GM12878 (cell line): ENCODE data around the gene TGFB3. TPM values are rescaled to one million over a fixed set of nuclear protein-coding genes. Genes with fewer than 3 reads are reported as not detected.

Source experiments
- ATAC-seq: fragments of 200-7000 bp; cut with Tn5 transposase; 3 replicates; pipeline ENCODE4 v1.9.1; 2020; ENCODE audit warnings: mild to moderate bottlenecking, moderate library complexity
- BruUV-seq: library from RNA; stranded (reverse); fragments of 400-500 nt; replicated peaks from 2 replicates; lab custom pipeline; 2021; lab: Mats Ljungman, UMichigan
- CTCF ChIA-PET: fragments of 300-600 bp; sonication (Branson Sonifier 250); formaldehyde crosslinking; extraction: SDS; loops from one replicate; lab custom pipeline; 2021; ENCODE audit warnings: inconsistent platforms; lab: Yijun Ruan, JAX
- POLR2A ChIA-PET: fragments of 350-600 bp; formaldehyde crosslinking; extraction: SDS; loops from one replicate; lab custom pipeline; 2021; ENCODE audit warnings: inconsistent platforms; lab: Charles Lee
- RAD21 ChIA-PET: fragments of 300-600 bp; sonication (Branson Sonifier 250); formaldehyde crosslinking; loops from one replicate; lab custom pipeline; 2023; ENCODE audit warnings: antibody characterized with exemption; ENCODE audit not compliant: unreplicated experiment; lab: Charles Lee
- SMC1A ChIA-PET: fragments of 300-600 bp; sonication (Branson Sonifier 250); formaldehyde crosslinking; loops from one replicate; lab custom pipeline; 2023; ENCODE audit not compliant: unreplicated experiment, uncharacterized antibody; lab: Charles Lee
- DNase-seq: peaks from one replicate; pipeline ENCODE4 v3.0.0-alpha.2; 2011; ENCODE audit warnings: low read depth, low spot score
- FAIRE-seq: peaks from 3 replicates; lab custom pipeline; 2011; peaks lifted over from hg19 to GRCh38; lab: Jason Lieb, UNC
- H2AFZ ChIP-seq: 2 replicates; pipeline ENCODE4 v1.6.0; 2011; ENCODE audit warnings: low read depth, low read length, control low read depth; ENCODE audit not compliant: control insufficient read depth
- H3K27ac ChIP-seq: 2 replicates; pipeline ENCODE4 v1.5.1; 2011; ENCODE audit warnings: control low read depth; ENCODE audit not compliant: control insufficient read depth, insufficient read depth
- H3K27me3 ChIP-seq, 2 experiments: replicated peaks in 1 of 2; 2 replicates each; pipeline versions ENCODE4 v1.6.0 to v1.6.1; 2011; ENCODE audit warnings: low read length in 1 of 2; ENCODE audit not compliant: control insufficient read depth in 2 of 2, insufficient read depth in 2 of 2
- H3K36me3 ChIP-seq, 2 experiments: 2 replicates each; pipeline ENCODE4 v1.5.1; 2011; ENCODE audit warnings: low read length in 1 of 2; ENCODE audit not compliant: control insufficient read depth in 2 of 2, insufficient read depth in 2 of 2
- H3K4me1 ChIP-seq: 2 replicates; pipeline ENCODE4 v1.6.1; 2011; ENCODE audit warnings: mild to moderate bottlenecking, low read length, moderate library complexity, mixed read lengths; ENCODE audit not compliant: control insufficient read depth, insufficient read depth
- H3K4me2 ChIP-seq: 2 replicates; pipeline ENCODE4 v1.6.0; 2011; ENCODE audit warnings: control low read depth; ENCODE audit not compliant: control insufficient read depth, insufficient read depth
- H3K4me3 ChIP-seq: fragments of 200-600 bp; sonication (generic); 2 replicates; pipeline ENCODE4 v1.5.1; 2016
- H3K79me2 ChIP-seq: 2 replicates; pipeline ENCODE4 v1.6.0; 2011; ENCODE audit warnings: low read length; ENCODE audit not compliant: control insufficient read depth, insufficient read depth
- H3K9ac ChIP-seq: 2 replicates; pipeline ENCODE4 v1.8.0; 2011; ENCODE audit warnings: low read length, control low read depth, mixed read lengths; ENCODE audit not compliant: control insufficient read depth, insufficient read depth
- H3K9me3 ChIP-seq: replicated peaks from 3 replicates; pipeline ENCODE4 v1.5.1; 2011; ENCODE audit warnings: mild to moderate bottlenecking, low read length; ENCODE audit not compliant: control insufficient read depth, insufficient read depth
- H4K20me1 ChIP-seq: 2 replicates; pipeline ENCODE4 v1.6.0; 2011; ENCODE audit not compliant: control insufficient read depth, insufficient read depth
- ASH2L ChIP-seq: fragments of 300-600, 200-600 bp; sonication (generic); IDR thresholded peaks from 2 replicates; pipeline ENCODE4 v1.6.1; 2017; ENCODE audit warnings: low read depth, mild to moderate bottlenecking, borderline replicate concordance
- ATF3 ChIP-seq: IDR thresholded peaks from 2 replicates; pipeline ENCODE4 v1.6.1; 2011; ENCODE audit warnings: low read depth, mild to moderate bottlenecking, low read length, moderate library complexity, borderline replicate concordance; ENCODE audit errors: extremely low read depth
- BCL3 ChIP-seq: IDR thresholded peaks from 2 replicates; pipeline ENCODE4 v1.6.1; 2011; ENCODE audit warnings: borderline replicate concordance, low read depth, mild to moderate bottlenecking, moderate library complexity, low read length; ENCODE audit not compliant: insufficient read depth, poor library complexity, severe bottlenecking
- CHD1 ChIP-seq: IDR thresholded peaks from 2 replicates; pipeline ENCODE4 v1.6.1; 2012; ENCODE audit warnings: low read depth, low read length, improper control_type of control experiment
- CHD2 ChIP-seq: IDR thresholded peaks from 2 replicates; pipeline ENCODE4 v1.6.1; 2011; ENCODE audit warnings: low read depth, low read length, improper control_type of control experiment, borderline replicate concordance
- CHD4 ChIP-seq: fragments of 200-600 bp; sonication (generic); IDR thresholded peaks from 2 replicates; pipeline ENCODE4 v1.6.1; 2016; ENCODE audit warnings: mild to moderate bottlenecking
- EED ChIP-seq: sonication (generic); IDR thresholded peaks from 2 replicates; pipeline ENCODE4 v1.6.1; 2016; ENCODE audit warnings: antibody characterized with exemption, low read depth
- ETV6 ChIP-seq, 2 experiments: fragments of 450-650 bp in 1 of 2; IDR thresholded peaks in 1 of 2; conservative IDR thresholded peaks in 1 of 2; 2 replicates each; pipeline ENCODE4 v1.6.1; 2014; ENCODE audit warnings: antibody characterized with exemption in 1 of 2, borderline replicate concordance in 1 of 2, low read depth in 1 of 2, mild to moderate bottlenecking in 1 of 2, moderate library complexity in 1 of 2
- FOXK2 ChIP-seq: fragments of 450-650 bp; IDR thresholded peaks from 2 replicates; pipeline ENCODE4 v1.6.1; 2017; ENCODE audit warnings: mild to moderate bottlenecking, moderate library complexity
- HDGF ChIP-seq: fragments of 450-650 bp; IDR thresholded peaks from 2 replicates; pipeline ENCODE4 v1.6.1; 2016; ENCODE audit warnings: antibody characterized with exemption
- IKZF2 ChIP-seq, 2 experiments: fragments of 450-650 bp; IDR thresholded peaks; 2 replicates each; pipeline ENCODE4 v1.6.1; 2017; ENCODE audit warnings: mild to moderate bottlenecking in 2 of 2, moderate library complexity in 2 of 2
- KDM1A ChIP-seq: fragments of 200-600 bp; sonication (generic); IDR thresholded peaks from 2 replicates; pipeline ENCODE4 v1.6.1; 2016; ENCODE audit warnings: borderline replicate concordance
- NR2C2 ChIP-seq: IDR thresholded peaks from 2 replicates; pipeline ENCODE4 v1.6.1; 2011; ENCODE audit warnings: borderline replicate concordance, low read depth; ENCODE audit not compliant: control insufficient read depth, insufficient read length
- POU2F2 ChIP-seq: IDR thresholded peaks from 3 replicates; pipeline ENCODE4 v1.6.1; 2011; ENCODE audit warnings: low read depth, mild to moderate bottlenecking, low read length, borderline replicate concordance
- RB1 ChIP-seq: fragments of 450-650 bp; formaldehyde crosslinking; IDR thresholded peaks from 2 replicates; pipeline ENCODE4 v1.6.1; 2017; ENCODE audit warnings: mild to moderate bottlenecking, borderline replicate concordance
- RELB ChIP-seq: fragments of 450-650 bp; IDR thresholded peaks from 2 replicates; pipeline ENCODE4 v1.6.1; 2017; ENCODE audit warnings: low read depth, mild to moderate bottlenecking, moderate library complexity
- SMAD1 ChIP-seq: fragments of 450-650 bp; IDR thresholded peaks from 2 replicates; pipeline ENCODE4 v1.6.1; 2018; ENCODE audit warnings: mild to moderate bottlenecking, low read depth; ENCODE audit not compliant: partially characterized antibody
- SMARCA5 ChIP-seq: fragments of 450-650 bp; IDR thresholded peaks from 2 replicates; pipeline ENCODE4 v1.6.1; 2017; ENCODE audit warnings: mild to moderate bottlenecking
- USF2 ChIP-seq: IDR thresholded peaks from 2 replicates; pipeline ENCODE4 v1.6.1; 2011; ENCODE audit warnings: low read depth, low read length, improper control_type of control experiment, borderline replicate concordance
- WGBS: methylation state at CpG from one replicate; pipeline ENCODE4 v1.1.6; 2016; ENCODE audit warnings: low lambda C conversion rate; ENCODE audit not compliant: insufficient replicate concordance, insufficient coverage; ENCODE audit errors: missing lambda C conversion rate; 5-methylcytosine and 5-hydroxymethylcytosine counted together
- in situ Hi-C: fragments of 300-500 bp; cut with MboI; formaldehyde crosslinking; loops from 9 replicates; pipeline ENCODE4 v1.14.3; 2018; ENCODE audit warnings: mixed read lengths
- intact Hi-C: fragments of 100-400 bp; cut with micrococcal nuclease; formaldehyde crosslinking; loops from one replicate; pipeline ENCODE4 v1.14.2; 2022; ENCODE audit not compliant: unreplicated experiment
- polyA plus RNA-seq, 11 experiments: library from polyadenylated mRNA; depleted of rRNA in 4 of 11; unstranded in 6 of 11; stranded (reverse) in 5 of 11; fragments of >200 nt; fragmentation: Nextera tagmentation in 4 of 11; fragmentation: Illumina TruSeq in 1 of 11; extraction: Ambion mirVana in 4 of 11; extraction: Trizol in 1 of 11; gene quantifications; 1 replicate in 1 of 11; 2 replicates in 10 of 11; pipeline versions ENCODE4 v1.2.1 to v1.2.3, GENCODE V29; 2011 to 2016; ENCODE audit warnings: inconsistent platforms in 2 of 11, missing spikeins in 2 of 11, low read depth in 1 of 11
- total RNA-seq, 4 experiments: library from RNA; depleted of rRNA in 3 of 4; stranded (reverse); fragments of >200 nt in 3 of 4; fragmentation: Illumina TruSeq in 1 of 4; extraction: Trizol in 1 of 4; gene quantifications; 2 replicates each; pipeline versions ENCODE4 v1.2.1 to v1.2.3, GENCODE V29; 2013 to 2021

Gene TGFB3
- total and polyA plus RNA-seq, 10 of the 15 experiments (the other 5 are each of a cell fraction or from before 2014, with no cell fraction given) = 0.27 to 2.6 (median 0.82) TPM

- TF ChIP-seq USF2 (no peak), RELB (no peak), BCL3 (no peak), ETV6 (conservative IDR thresholded peaks at IDR 0.05 in 1 of 2, IDR thresholded peaks at IDR 0.05 in 1 of 2; ENCODE audit: borderline replicate concordance in 1 of 2, low read depth in 1 of 2) (no peak), CHD2 (no peak)
Observed at GRCh38 chr14:75999511-76000190, 17.9 kb upstream of the TGFB3 start (continued).

GRCh38 chr14:75996488-75996887 lies 14.7 kb upstream of the TGFB3 start:
- no peak overlapping the region for H2AFZ ChIP-seq
- no peaks in the 10 kb centered on the region for H3K9me3 ChIP-seq
- H3K27me3 ChIP-seq = no peaks in the 10 kb centered on the region
- H4K20me1 ChIP-seq = no peaks in the 10 kb centered on the region
- no peak overlapping the region for H3K4me2 ChIP-seq
- ChIA-PET POLR2A (interaction anchor here (0.6 kb wide), 1 partner anchor 329 kb away, joined by 3 read pairs; no protein-coding TSS in a partner anchor), CTCF (no interaction called here), SMC1A (no interaction called here), RAD21 (no interaction called here)
- no peak overlapping the region for H3K4me3 ChIP-seq
- no peak overlapping the region for H3K9ac ChIP-seq
- ATAC-seq (no peak), DNase-seq (no peak), FAIRE-seq (no peak)
- peaks cover 11% of the 10 kb centered on the region for H3K4me1 ChIP-seq
- no TSS peak for BruUV-seq
- intact Hi-C loops (no loop called here), in situ Hi-C loops (no loop called here)
- H3K27ac ChIP-seq = no peak overlapping the region
- no peaks in the 10 kb centered on the region for H3K79me2 ChIP-seq
- WGBS = 4% methylated on average over 1 of the region's 1 CpG
- H3K36me3 ChIP-seq = no peaks in the 10 kb centered on the region
- TF ChIP-seq RB1 (no peak), IKZF2 (IDR thresholded peaks at IDR 0.05) (no peak), EED (no peak), SMARCA5 (no peak), ASH2L (no peak), CHD1 (no peak), CHD4 (no peak), FOXK2 (no peak), SMAD1 (no peak), HDGF (no peak), POU2F2 (no peak), KDM1A (no peak), ATF3 (no peak), NR2C2 (no peak)
